OCI-LY1 (cell line): ENCODE measurements around the gene IHH.

Source experiments
- H2AFZ ChIP-seq: fragments of 200-600 bp; sonication (generic), shearing (Covaris generic); 2 replicates; pipeline ENCODE4 v1.6.0; 2014; ENCODE audit warnings: antibody characterized with exemption, mild to moderate bottlenecking, low read length
- H3F3A ChIP-seq: fragments of 200-600 bp; sonication (generic), shearing (Covaris generic); 2 replicates; pipeline ENCODE4 v1.6.0; 2014; ENCODE audit warnings: mild to moderate bottlenecking, antibody characterized with exemption, low read length, moderate library complexity; ENCODE audit not compliant: insufficient read depth
- H3K27ac ChIP-seq: fragments of 200-600 bp; sonication (generic); 2 replicates; pipeline ENCODE4 v1.5.1; 2014; ENCODE audit warnings: low read length, mixed run types, mild to moderate bottlenecking, low read depth; ENCODE audit not compliant: poor library complexity, severe bottlenecking
- H3K27me3 ChIP-seq: fragments of 200-600 bp; sonication (generic); 2 replicates; pipeline ENCODE4 v1.6.0; 2014; ENCODE audit warnings: antibody characterized with exemption, mild to moderate bottlenecking, low read length, moderate library complexity; ENCODE audit not compliant: insufficient read depth
- H3K36me3 ChIP-seq: fragments of 200-600 bp; sonication (generic); 2 replicates; pipeline ENCODE4 v1.6.1; 2014; ENCODE audit warnings: mild to moderate bottlenecking, antibody characterized with exemption, low read length, moderate library complexity, mixed read lengths; ENCODE audit not compliant: insufficient read depth
- H3K4me1 ChIP-seq: fragments of 200-600 bp; sonication (generic); 2 replicates; pipeline ENCODE4 v1.5.1; 2014; ENCODE audit warnings: mild to moderate bottlenecking, low read length, moderate library complexity; ENCODE audit not compliant: insufficient read depth, severe bottlenecking
- H3K4me2 ChIP-seq: fragments of 200-600 bp; sonication (generic), shearing (Covaris generic); 2 replicates; pipeline ENCODE4 v1.6.1; 2014; ENCODE audit warnings: low read length
- H3K4me3 ChIP-seq: fragments of 200-600 bp; sonication (generic); 2 replicates; pipeline ENCODE4 v1.5.1; 2014; ENCODE audit warnings: low read length, low read depth, mild to moderate bottlenecking, mixed read lengths; ENCODE audit not compliant: poor library complexity, severe bottlenecking
- H3K79me2 ChIP-seq: fragments of 200-600 bp; shearing (Covaris generic); 2 replicates; pipeline ENCODE4 v1.6.1; 2016; ENCODE audit warnings: mixed run types, low read length, mixed read lengths; ENCODE audit not compliant: insufficient read depth
- H3K9ac ChIP-seq: fragments of 200-600 bp; sonication (generic), shearing (Covaris generic); 2 replicates; pipeline ENCODE4 v1.6.1; 2014; ENCODE audit warnings: mild to moderate bottlenecking, low read length, mixed read lengths
- H3K9me2 ChIP-seq: fragments of 200-600 bp; sonication (generic), shearing (Covaris generic); 2 replicates; pipeline ENCODE4 v1.6.1; 2014; ENCODE audit warnings: low read depth, mild to moderate bottlenecking, low read length, mixed read lengths
- H3K9me3 ChIP-seq: fragments of 200-600 bp; shearing (Covaris generic); 2 replicates; pipeline ENCODE4 v1.6.1; 2014; ENCODE audit warnings: low read length, mixed read lengths
- H4K20me1 ChIP-seq: fragments of 200-600 bp; sonication (generic), shearing (Covaris generic); 2 replicates; pipeline ENCODE4 v1.6.0; 2016; ENCODE audit warnings: mild to moderate bottlenecking, low read length; ENCODE audit not compliant: insufficient read depth
- EZH2 ChIP-seq: fragments of 200-600 bp; sonication (generic), shearing (Covaris generic); IDR thresholded peaks from 2 replicates; pipeline ENCODE4 v1.8.0; 2017; ENCODE audit warnings: borderline replicate concordance, mixed run types, mild to moderate bottlenecking, antibody characterized with exemption, low read length, moderate library complexity, mixed read lengths
- TF ChIP-seq, protein P1 (sequence below): fragments of 200-600 bp; sonication (generic), shearing (Covaris generic); IDR thresholded peaks from 2 replicates; pipeline ENCODE4 v1.5.1; 2017; ENCODE audit warnings: mild to moderate bottlenecking, antibody characterized with exemption, low read length, moderate library complexity, mixed read lengths

Gene IHH

DNA sequence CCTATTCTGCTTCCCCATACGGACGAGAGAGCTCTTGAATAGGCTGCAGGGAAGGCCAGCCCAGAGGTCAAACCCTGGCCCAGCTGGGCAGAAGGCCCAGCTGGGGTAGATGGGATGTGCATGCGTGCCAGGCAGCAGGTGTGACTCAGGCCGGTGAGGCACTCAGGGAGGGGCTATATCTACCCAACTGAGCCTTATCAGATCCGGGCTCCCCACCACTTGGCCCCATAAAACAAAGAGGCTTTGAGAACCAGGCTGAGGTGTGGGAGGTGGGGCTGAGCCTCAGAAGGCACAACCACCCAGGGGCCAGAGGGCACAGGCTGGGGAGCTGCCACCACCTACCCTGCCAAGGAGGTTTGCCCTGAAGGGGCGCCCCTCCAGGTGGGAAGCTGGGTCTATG lies 11.4 kb downstream of the IHH start:
- no peaks in the 10 kb centered on the region for H3K9me3 ChIP-seq
- no peaks in the 10 kb centered on the region for H4K20me1 ChIP-seq
- no peaks in the 10 kb centered on the region for H3K4me1 ChIP-seq
- no peak for TF ChIP-seq EZH2
- TF ChIP-seq, protein P1, sequence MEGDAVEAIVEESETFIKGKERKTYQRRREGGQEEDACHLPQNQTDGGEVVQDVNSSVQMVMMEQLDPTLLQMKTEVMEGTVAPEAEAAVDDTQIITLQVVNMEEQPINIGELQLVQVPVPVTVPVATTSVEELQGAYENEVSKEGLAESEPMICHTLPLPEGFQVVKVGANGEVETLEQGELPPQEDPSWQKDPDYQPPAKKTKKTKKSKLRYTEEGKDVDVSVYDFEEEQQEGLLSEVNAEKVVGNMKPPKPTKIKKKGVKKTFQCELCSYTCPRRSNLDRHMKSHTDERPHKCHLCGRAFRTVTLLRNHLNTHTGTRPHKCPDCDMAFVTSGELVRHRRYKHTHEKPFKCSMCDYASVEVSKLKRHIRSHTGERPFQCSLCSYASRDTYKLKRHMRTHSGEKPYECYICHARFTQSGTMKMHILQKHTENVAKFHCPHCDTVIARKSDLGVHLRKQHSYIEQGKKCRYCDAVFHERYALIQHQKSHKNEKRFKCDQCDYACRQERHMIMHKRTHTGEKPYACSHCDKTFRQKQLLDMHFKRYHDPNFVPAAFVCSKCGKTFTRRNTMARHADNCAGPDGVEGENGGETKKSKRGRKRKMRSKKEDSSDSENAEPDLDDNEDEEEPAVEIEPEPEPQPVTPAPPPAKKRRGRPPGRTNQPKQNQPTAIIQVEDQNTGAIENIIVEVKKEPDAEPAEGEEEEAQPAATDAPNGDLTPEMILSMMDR: no peak
- no peak overlapping the region for H3K4me2 ChIP-seq
- no peaks in the 10 kb centered on the region for H3K79me2 ChIP-seq
- H2AFZ ChIP-seq: no peak overlapping the region
- H3K9ac ChIP-seq: no peak overlapping the region
- H3K27ac ChIP-seq: no peak overlapping the region
- H3K9me2 ChIP-seq: no peaks in the 10 kb centered on the region
- no peaks in the 10 kb centered on the region for H3K36me3 ChIP-seq
- H3F3A ChIP-seq: no peaks in the 10 kb centered on the region
- no peak overlapping the region for H3K4me3 ChIP-seq
- no peaks in the 10 kb centered on the region for H3K27me3 ChIP-seq

GRCh38 chr2:219045937-219046550 lies 14.7 kb downstream of the IHH start:
- Histone ChIP-seq H3K27me3 (no peaks in the 10 kb centered on the region), H3K4me2 (no peak overlapping the region), H3K79me2 (no peaks in the 10 kb centered on the region), H3K27ac (no peak overlapping the region), H3K36me3 (no peaks in the 10 kb centered on the region), H3K4me3 (no peak overlapping the region), H3F3A (no peaks in the 10 kb centered on the region), H4K20me1 (no peaks in the 10 kb centered on the region), H3K9me3 (no peaks in the 10 kb centered on the region), H2AFZ (no peak overlapping the region), H3K9ac (no peak overlapping the region), H3K9me2 (no peaks in the 10 kb centered on the region), H3K4me1 (no peaks in the 10 kb centered on the region)
- TF ChIP-seq EZH2: no peak
- TF ChIP-seq, protein P1: no peak

GRCh38 chr2:219042750-219043149 lies 18.0 kb downstream of the IHH start:
- H2AFZ ChIP-seq: no peak overlapping the region
- no peak overlapping the region for H3K9ac ChIP-seq
- no peaks in the 10 kb centered on the region for H3K79me2 ChIP-seq
- no peak overlapping the region for H3K4me2 ChIP-seq
- TF ChIP-seq EZH2: no peak
- TF ChIP-seq, protein P1: no peak
- H3K4me3 ChIP-seq: no peak overlapping the region
- H3K9me2 ChIP-seq: no peaks in the 10 kb centered on the region
- H4K20me1 ChIP-seq: no peaks in the 10 kb centered on the region
- no peak overlapping the region for H3K27ac ChIP-seq
- H3F3A ChIP-seq: no peaks in the 10 kb centered on the region
- H3K27me3 ChIP-seq: no peaks in the 10 kb centered on the region; the same call in 1 of the 2 replicates
- no peaks in the 10 kb centered on the region for H3K4me1 ChIP-seq
- H3K36me3 ChIP-seq: no peaks in the 10 kb centered on the region
- H3K9me3 ChIP-seq: no peaks in the 10 kb centered on the region
